Stimulated activated CD4-positive, alpha-beta T cell treated with anti-CD3 and anti-CD28 coated beads, Interleukin-1b, Interleukin-23, amount 100 ng/mL, for 1 hour (primary cell): Measurements from ENCODE around the gene TRAF2.
A peak's percentile ranks its signal among the peaks of the same experiment; 100 is the strongest.

Experiments
- DNase-seq, 2 donors: peaks; one replicate each; pipeline ENCODE4 v3.0.0-alpha.2; 2020; ENCODE audit warnings: low read depth in 2 of 2

TRAF2 gene

GRCh38 chr9:136847088-136847825 is 39.1 kb upstream of the TRAF2 start:
- DNase-seq: no peak

DNA sequence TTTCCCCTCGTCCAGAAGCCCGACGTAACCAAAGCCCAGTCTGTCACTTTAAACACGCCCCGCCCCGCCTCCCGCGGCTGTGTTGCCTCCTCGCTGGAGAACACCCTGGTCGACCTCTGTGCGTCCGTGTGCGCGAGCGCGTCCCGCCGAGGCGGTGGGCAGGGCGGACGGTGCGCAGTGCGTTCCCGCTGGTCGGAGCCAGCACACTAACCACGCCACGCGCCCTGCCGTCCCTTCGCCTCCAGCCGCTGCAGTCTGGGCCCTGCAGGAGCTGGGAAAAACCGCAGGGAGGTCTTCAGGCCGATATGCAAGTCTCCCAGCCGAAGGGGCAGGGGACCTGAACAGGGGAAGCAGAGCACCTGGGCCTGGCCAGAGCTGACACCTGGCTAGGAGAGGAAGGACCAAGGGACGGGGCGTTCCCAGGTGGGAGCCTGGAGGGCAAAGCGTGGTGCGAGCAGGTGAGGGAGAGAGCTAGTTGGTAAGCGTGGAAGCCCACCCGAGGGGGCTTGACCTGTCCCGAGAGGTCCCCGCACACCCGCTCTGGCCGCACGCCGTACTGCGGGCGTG is 38.4 kb upstream of the TRAF2 start:
- DNase-seq: peak in 1 of 2 donors; percentile 62

DNA sequence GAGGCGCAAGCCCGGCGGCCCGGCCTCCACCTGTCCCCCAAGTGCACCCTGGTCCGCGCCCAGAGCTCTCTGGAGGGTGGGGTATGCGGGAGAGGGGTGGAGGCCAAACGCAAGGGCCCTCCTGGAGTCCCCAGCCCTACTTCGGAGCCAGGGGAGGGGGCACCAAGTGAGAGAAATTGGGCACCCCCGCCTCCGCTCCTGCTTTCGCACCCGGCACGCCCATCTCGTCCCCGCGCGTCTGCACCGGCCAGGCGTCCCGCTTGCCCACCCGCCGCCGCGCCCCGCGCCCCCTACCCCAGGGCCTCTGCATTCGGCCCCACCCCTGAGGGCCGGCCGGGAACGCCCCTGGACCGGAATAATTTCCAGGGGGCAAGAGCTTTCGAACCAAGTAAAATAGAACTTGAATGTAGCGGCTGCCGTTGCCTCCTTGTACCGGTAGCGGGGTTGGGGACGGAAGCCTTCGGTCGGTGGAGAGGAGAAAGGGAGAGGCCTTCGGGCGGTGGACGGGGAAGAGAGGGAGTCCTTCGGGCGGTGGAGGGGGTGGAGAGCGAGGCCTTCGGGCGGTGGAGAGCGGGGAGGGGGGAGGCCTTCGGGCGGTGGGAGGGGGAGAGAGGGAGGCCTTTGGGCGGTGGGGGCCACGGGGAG is 37.8 kb upstream of the TRAF2 start:
- DNase-seq: no peak

DNA sequence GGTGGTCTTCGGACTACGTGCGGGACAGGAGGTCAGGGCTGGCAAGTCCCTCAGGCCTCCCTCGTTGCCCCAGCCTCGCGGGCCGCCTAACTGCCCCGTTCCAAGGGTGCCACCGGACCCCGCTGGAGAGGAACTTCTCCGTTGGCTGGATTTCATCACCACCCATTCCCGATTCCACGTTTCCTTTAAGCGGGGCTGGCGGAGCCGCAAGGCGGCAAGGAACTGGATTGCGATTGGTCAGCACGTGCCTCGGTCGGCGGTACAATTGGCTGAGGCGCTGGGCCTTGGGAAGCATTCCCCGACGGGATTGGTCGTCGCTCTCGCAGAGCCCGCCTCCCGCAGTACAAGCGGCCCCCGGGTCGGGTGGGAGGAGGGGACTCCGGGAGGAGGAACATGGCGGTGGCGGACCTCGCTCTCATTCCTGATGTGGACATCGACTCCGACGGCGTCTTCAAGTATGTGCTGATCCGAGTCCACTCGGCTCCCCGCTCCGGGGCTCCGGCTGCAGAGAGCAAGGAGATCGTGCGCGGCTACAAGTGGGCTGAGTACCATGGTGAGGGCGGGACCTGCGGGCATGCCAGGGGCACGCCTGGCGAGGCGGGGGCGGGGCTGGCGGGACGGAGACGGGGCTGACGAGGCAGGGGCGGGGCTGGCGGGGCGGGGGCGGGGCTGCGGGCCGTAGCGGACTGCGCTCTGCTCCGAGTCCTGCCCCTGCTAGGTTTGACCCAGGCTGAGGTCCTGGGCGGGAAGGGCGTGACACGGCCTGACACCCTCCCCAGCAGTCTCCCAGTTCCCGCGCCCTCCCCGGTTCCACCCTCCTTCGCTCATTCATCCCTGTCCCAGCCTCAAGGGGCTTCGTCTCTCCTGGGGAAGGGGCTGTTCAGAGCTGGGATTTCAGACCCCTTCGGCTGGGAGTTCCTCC is 37.0 kb upstream of the TRAF2 start, which contains the start of gene PHPT1:
Gene PHPT1, plus strand, starts transcription at position 372 of the 922 bp plus-strand sequence. Its CDS starts 22 bp downstream, at position 394.
- DNase-seq: peak; percentile 89 to 90

GRCh38 chr9:136849960-136850865 is 36.1 kb upstream of the TRAF2 start:
- DNase-seq: no peak

DNA sequence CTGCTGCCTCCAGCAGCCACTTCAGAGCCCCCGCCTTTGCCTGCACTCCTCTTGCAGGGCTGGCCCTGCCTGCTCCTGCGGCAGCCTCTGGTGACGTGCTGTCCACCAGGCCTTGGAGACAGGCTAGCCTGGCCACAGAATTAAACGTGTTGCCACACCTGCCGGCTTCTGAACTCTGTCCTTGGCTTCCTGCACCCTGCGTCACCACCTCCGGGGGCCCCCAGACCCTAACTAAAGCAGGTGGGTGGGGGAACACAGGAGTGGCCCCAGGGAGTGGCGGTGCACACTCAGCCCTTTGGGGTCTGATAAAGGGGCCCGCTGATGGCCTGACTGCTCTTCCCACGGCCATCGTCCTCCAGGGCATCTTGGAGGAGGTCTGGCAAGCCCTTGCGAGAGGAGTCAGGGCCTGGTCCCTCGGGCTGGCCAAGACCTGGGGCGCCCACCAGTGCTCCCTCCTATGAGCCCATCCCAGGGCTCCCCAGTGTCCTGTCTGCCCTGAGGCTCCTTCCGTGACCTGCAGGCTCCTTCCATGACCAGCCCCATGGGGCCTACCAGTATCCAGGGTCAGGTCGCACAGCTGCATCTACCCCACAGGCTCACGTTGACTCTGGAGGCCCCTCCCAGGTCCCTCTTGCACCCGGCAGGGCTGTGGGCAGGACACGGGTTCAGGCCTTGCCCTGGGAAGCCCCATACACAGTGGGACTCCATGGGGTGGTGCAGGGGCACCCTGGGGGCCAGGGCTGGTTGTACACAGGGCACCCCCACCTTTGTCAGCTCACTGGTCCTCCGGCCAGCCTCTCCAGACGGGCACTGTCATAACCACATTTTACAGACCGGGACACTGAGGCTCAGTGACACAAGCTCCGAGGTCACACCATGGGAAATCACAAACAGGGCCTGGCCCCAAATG is 35.2 kb upstream of the TRAF2 start:
- no peak for DNase-seq

DNA sequence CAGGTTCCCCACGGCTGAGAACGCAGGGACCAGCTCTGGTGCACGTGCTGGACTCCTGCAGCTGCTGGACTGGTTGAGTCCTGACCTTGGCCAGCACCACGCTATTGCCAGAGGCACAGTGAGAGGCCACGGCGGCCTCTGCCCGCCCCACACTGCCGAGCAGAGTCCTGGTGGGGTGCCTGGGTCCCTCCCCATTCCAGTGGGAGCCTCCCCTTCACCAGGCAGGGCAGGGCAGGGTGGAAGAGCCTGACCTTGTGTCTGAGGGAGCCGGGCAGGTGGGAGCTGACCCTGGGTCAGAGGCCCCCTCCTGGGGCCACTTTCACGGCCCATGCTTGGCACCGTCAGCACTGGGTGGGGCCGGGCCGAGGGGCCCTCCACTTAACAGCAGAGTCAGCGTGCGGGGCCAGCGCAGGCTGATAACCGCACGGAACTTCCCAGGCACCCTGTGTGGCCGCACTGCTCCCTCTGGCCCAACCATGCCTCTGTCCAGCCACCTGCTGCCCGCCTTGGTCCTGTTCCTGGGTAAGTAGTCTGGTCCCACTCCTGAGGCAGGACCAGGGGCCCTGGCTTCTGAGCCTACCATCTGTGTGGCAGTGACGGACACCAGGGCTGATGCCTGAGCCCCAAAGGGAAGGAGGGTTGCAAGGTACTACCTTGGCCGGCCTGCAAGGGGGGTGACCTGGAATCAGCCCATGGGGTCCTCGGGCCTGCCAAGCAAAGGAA is 34.2 kb upstream of the TRAF2 start, which contains the start of gene MAMDC4:
Gene MAMDC4, plus strand, starts transcription at position 406 of the 723 bp plus-strand sequence. Its CDS starts 71 bp downstream, at position 477.
- DNase-seq: no peak

DNA sequence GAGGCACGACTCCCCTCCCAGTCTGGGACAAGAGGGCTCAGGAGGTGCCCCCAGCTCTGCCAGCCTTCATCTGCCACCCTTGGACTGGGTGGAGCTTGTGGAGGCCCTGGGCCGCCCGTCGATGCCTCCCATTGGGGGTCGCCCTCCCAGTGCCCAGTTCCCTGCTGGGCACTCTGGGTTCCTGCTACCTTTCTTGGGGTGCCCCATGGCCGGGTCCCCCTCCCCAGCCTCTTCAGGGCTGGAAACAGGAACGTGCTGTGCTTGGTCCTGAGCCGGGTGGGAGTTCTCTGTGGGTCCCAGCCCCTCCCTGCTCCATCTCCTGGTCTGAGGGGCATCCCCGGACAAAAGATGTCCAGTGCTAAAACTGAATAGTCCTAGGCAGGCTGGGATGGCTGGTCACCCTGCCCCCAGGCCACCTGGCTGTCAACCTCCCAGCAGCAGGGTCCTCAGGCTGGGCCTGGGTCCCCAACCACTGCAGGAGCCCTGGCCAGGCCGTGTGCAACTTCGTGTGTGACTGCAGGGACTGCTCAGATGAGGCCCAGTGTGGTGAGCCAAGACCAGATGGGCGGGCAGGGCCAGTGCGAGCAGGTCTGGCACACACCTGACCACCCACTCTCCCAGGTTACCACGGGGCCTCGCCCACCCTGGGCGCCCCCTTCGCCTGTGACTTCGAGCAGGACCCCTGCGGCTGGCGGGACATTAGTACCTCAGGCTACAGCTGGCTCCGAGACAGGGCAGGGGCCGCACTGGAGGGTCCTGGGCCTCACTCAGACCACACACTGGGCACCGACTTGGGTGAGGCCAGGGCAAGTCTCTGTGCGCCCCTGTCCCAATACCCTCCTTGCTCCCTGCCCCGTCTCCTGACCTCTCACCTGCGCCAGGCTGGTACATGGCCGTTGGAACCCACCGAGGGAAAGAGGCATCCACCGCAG is 33.4 kb upstream of the TRAF2 start:
- no peak for DNase-seq

- DNase-seq: no peak
Measured at GRCh38 chr9:136853596-136854112, 32.7 kb upstream of the TRAF2 start.

DNA sequence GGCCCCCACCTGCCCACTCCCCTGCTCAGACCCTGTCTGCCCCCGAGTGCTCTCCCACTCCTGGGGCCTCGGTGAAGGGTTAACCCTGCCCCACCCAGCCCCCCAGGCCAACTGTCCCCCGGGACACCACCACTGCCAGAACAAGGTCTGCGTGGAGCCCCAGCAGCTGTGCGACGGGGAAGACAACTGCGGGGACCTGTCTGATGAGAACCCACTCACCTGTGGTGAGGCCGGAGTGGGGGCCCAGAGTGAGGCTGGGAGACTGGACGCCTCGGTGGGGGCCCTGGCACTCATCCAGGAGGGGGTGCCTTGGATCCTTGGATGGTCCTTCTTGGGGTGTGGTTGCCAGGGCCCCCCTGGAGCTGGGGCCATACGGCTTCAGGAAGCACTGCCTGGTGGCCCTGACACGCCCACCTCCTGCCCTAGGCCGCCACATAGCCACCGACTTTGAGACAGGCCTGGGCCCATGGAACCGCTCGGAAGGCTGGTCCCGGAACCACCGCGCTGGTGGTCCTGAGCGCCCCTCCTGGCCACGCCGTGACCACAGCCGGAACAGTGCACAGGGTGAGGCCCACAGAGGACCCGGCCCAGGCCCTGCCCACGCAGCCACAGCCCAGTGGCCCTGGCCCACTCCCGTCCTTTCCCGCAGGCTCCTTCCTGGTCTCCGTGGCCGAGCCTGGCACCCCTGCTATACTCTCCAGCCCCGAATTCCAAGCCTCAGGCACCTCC is 32.0 kb upstream of the TRAF2 start:
- no peak for DNase-seq

GRCh38 chr9:136854842-136855460 is 31.4 kb upstream of the TRAF2 start:
- DNase-seq: no peak

DNA sequence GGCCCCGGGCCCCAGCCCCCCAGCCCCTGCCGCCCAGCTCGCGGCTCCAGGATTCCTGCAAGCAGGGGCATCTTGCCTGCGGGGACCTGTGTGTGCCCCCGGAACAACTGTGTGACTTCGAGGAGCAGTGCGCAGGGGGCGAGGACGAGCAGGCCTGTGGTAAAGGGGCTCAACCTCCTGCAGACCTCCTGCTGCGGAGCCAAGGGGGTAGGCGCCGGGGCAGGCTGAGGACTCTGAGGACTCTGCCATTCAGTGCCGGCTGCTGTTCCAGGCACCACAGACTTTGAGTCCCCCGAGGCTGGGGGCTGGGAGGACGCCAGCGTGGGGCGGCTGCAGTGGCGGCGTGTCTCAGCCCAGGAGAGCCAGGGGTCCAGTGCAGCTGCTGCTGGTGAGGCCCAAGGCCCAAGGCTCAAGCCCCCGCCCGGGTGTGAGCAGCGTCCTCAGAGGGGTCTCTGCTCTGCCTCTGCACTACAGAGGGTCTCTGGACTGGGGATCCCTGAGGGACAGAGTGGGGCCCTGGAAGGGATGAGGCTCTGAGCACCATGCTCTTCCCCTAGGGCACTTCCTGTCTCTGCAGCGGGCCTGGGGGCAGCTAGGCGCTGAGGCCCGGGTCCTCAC is 30.7 kb upstream of the TRAF2 start:
- no peak for DNase-seq

- no peak for DNase-seq
Measured at GRCh38 chr9:136856079-136856476, 30.2 kb upstream of the TRAF2 start.

DNA sequence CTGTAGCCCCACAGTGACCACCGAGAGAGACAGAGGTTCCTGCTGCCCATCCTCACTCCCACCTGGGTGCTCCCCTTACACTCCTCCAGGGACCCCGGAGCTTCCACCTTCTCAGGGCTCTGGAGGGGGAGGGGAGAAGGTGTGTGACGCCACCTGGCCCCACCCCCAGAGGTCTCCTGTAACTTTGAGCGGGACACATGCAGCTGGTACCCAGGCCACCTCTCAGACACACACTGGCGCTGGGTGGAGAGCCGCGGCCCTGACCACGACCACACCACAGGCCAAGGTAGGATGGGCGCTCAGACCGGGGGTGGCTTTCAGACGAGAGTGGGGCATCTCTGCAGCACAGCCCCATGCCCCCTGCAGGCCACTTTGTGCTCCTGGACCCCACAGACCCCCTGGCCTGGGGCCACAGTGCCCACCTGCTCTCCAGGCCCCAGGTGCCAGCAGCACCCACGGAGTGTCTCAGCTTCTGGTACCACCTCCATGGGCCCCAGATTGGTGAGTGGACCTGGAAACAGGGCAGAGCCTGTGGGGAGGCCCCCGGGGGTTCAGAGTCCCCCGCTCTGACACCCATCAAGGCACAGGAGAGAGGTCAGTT is 29.7 kb upstream of the TRAF2 start:
- no peak for DNase-seq

DNA sequence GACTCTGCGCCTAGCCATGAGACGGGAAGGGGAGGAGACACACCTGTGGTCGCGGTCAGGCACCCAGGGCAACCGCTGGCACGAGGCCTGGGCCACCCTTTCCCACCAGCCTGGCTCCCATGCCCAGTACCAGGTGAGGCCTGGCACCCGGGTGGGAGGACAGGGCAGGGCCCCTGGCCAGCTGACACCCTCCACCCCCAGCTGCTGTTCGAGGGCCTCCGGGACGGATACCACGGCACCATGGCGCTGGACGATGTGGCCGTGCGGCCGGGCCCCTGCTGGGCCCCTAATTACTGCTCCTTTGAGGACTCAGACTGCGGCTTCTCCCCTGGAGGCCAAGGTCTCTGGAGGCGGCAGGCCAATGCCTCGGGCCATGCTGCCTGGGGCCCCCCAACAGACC is 29.1 kb upstream of the TRAF2 start:
- no peak for DNase-seq
